Measurements from ENCODE around the gene AGFG2. TPM values are rescaled to one million over a fixed set of nuclear protein-coding genes. Genes with fewer than 3 reads are reported as not detected.
"Not testable (repeated sequence)": the region's sequence is repeated elsewhere in the genome, so short reads cannot be mapped to it uniquely, and the experiment has no call there.

Gene AGFG2
- total RNA-seq, 2 donors from 2014 or later = 33.0 to 94.9 TPM

DNA sequence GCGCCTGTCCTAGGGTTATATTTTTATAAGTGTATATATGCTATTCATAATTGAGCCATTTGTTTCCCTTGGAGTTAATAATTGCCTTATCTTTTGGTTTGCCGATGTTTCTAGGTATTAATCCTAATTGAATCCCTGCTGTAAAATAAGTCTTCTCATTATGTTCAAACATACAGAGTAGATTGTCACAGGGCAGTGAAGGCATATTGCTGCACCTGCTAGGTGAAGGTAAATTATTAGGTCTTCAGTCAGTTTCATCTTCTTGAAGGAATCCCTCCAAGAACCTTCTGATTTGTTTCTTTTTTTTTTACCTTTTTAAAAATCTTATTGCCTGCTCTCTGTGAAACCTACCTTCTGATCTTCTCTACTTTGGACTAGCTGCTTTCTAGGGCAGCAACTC lies 17.9 kb upstream of the AGFG2 start:
- Histone ChIP-seq H3K9me3 (no peaks in the 10 kb centered on the region), H3K4me1 (replicated peaks) (no peaks in the 10 kb centered on the region), H3K27me3 (replicated peaks; ENCODE audit: insufficient read depth) (no peaks in the 10 kb centered on the region), H3K27ac (no peak overlapping the region), H3K4me3 (no peak overlapping the region), H3K36me3 (no peaks in the 10 kb centered on the region)
- DNase-seq (ENCODE audit: low spot score) = no peak
- TF ChIP-seq POLR2A (IDR thresholded peaks at IDR 0.05) = no peak
- TF ChIP-seq, protein P1, sequence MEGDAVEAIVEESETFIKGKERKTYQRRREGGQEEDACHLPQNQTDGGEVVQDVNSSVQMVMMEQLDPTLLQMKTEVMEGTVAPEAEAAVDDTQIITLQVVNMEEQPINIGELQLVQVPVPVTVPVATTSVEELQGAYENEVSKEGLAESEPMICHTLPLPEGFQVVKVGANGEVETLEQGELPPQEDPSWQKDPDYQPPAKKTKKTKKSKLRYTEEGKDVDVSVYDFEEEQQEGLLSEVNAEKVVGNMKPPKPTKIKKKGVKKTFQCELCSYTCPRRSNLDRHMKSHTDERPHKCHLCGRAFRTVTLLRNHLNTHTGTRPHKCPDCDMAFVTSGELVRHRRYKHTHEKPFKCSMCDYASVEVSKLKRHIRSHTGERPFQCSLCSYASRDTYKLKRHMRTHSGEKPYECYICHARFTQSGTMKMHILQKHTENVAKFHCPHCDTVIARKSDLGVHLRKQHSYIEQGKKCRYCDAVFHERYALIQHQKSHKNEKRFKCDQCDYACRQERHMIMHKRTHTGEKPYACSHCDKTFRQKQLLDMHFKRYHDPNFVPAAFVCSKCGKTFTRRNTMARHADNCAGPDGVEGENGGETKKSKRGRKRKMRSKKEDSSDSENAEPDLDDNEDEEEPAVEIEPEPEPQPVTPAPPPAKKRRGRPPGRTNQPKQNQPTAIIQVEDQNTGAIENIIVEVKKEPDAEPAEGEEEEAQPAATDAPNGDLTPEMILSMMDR (IDR thresholded peaks at IDR 0.05) = no peak
- no peak for TF ChIP-seq POLR2AphosphoS5 (IDR thresholded peaks at IDR 0.05)
- 84% methylated on average over 2 of the region's 2 CpGs for WGBS
- intact Hi-C loops (cut with DNase I) = no loop called here

DNA sequence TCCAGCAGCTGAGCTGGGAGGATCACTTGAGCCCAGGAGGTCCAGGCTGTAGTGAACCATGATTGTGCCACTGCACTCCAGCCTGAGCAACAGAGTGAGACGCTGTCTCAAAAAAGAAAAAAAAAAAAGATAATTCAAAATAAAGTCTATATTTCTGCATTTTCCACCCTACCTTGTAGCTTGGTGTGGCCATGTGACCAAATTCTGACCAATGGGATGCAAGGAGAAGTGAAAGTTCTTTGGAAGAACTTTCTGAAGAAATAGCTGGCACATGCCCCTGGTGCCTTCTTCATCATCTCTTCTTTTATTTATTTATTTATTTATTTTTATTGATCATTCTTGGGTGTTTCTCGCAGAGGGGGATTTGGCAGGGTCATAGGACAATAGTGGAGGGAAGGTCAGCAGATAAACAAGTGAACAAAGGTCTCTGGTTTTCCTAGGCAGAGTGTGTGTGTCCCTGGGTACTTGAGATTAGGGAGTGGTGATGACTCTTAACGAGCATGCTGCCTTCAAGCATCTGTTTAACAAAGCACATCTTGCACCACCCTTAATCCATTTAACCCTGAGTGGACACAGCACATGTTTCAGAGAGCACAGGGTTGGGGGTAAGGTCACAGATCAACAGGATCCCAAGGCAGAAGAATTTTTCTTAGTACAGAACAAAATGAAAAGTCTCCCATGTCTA lies 17.0 kb upstream of the AGFG2 start:
- H3K27me3 ChIP-seq (replicated peaks; ENCODE audit: insufficient read depth); H3K4me3 ChIP-seq; DNase-seq (ENCODE audit: low spot score); H3K27ac ChIP-seq; H3K9me3 ChIP-seq; intact Hi-C loops (cut with DNase I); H3K4me1 ChIP-seq (replicated peaks); H3K36me3 ChIP-seq: not testable (repeated sequence)
- WGBS = 93% methylated on average over 2 of the region's 3 CpGs

DNA sequence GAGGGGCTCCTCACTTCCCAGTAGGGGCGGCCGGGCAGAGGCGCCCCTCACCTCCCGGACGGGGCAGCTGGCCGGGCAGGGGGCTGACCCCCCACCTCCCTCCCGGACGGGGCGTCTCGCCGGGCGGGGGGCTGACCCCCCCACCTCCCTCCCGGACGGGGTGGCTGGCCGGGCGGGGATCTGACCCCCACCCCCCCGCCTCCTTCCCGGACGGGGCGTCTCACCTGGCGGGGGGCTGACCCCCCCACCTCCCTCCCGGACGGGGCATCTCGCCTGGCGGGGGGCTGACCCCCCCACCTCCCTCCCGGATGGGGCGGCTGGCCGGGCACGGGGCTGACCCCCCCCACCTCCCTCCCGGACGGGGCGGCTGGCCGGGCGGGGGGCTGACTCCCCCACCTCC lies 15.8 kb upstream of the AGFG2 start:
- H3K9me3 ChIP-seq; DNase-seq (ENCODE audit: low spot score); H3K36me3 ChIP-seq; H3K4me3 ChIP-seq; intact Hi-C loops (cut with DNase I); H3K4me1 ChIP-seq (replicated peaks); H3K27ac ChIP-seq; H3K27me3 ChIP-seq (replicated peaks; ENCODE audit: insufficient read depth): not testable (repeated sequence)
- WGBS = no CpG with 5 or more reads among the region's 34 CpGs

DNA sequence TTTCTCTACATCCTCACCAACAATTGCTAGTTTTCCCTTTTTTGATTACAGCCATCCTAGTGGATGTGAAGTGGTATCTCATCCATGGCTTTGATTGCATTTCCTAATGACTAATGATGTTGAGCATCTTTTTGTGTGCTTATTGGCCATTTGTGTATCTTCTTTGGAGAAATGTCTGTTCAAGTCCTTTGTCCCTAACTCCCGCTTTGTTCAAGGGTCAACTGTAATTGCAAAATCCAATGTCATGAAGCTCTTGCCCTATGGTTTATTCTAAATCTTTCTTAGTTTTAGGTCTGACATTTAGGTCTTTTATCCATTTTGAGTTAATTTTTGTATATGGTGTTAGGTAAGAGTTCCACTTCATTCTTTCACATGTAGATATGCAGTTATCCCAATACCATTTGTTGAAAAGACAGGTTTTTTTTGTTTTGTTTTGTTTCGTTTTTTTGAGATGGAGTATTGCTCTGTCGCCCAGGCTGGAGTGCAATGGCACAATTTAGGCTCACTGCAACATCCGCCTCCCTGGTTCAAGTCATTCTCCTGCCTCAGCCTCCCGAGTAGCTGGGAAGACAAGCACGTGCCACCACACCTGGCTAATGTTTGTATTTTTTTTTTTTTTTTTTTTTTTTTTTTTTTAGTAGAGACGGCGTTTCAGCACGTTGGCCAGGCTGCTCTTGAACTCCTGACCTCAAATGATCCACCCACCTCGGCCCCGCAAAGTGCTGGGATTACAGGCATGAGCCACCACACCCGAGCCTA lies 10.7 kb upstream of the AGFG2 start:
- H3K36me3 ChIP-seq; H3K27ac ChIP-seq; H3K27me3 ChIP-seq (replicated peaks; ENCODE audit: insufficient read depth); intact Hi-C loops (cut with DNase I); H3K4me3 ChIP-seq; DNase-seq (ENCODE audit: low spot score); H3K9me3 ChIP-seq; H3K4me1 ChIP-seq (replicated peaks): not testable (repeated sequence)
- WGBS = 75% methylated on average over 12 of the region's 12 CpGs

DNA sequence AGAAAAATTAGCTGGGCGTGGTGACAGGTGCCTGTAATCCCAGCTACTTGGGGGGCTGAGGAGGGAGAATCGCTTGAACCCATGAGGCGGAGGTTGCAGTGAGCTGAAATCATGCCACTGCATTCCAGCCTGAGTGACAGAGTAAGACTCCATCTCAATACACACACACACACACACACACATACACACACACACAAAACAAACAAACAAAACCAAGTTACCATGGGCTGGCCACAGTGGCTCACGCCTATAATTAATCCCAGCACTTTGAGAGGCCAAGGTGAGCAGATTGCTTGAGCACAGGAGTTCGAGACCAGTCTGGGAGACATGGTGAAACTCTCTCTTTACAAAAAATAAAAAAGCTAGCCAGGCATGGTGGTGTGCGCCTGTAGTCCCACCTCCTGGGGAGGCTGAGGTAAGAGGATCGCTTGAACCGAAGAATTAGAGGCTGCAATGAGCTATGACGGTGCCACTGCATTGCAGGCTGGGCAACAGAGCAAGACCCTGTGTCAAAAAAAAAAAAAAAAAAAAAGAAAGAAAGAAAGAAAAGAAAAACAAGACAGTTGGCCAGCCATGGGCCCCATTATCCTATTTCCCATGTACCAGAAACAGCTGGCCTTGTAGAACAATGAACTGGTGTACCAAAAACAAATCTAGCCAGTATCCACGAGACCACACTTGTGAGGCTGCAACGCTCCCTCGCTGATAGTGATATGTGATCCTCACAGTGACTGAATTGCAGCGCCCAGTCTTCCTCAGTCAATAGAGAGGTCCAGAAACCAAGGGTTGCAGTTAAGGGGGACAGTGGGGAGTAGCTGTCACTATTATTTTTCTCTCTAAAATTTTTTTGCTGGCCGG lies 6.6 kb upstream of the AGFG2 start:
- Histone ChIP-seq H3K27ac (no peak overlapping the region), H3K9me3 (no peaks in the 10 kb centered on the region), H3K4me1 (replicated peaks) (no peaks in the 10 kb centered on the region), H3K36me3 (no peaks in the 10 kb centered on the region), H3K27me3 (replicated peaks; ENCODE audit: insufficient read depth) (no peaks in the 10 kb centered on the region), H3K4me3 (no peak overlapping the region)
- intact Hi-C loops (cut with DNase I) = no loop called here
- DNase-seq (ENCODE audit: low spot score) = no peak
- TF ChIP-seq POLR2A (IDR thresholded peaks at IDR 0.05) (no peak), POLR2AphosphoS5 (IDR thresholded peaks at IDR 0.05) (no peak)
- TF ChIP-seq, protein P1 (IDR thresholded peaks at IDR 0.05) = no peak
- WGBS = 83% methylated on average over 14 of the region's 14 CpGs

DNA sequence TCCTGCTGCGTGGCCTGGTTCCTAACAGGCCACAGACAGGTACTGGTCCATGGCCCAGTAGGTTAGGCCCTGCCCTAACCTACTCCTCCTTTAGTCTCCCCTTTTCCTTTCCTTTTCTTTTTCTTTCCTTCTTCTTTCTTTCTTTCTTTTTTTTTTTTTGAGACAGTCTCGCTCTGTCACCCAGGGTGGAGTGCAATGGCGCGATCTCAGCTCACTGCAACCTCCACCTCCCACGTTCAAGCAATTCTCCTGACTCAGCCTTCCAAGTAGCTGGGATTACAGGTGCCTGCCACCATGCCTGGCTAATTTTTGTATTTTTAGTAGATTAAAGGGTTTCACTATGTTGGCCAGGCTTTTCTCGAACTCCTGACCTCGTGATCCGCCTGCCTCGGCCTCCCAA lies 3.0 kb upstream of the AGFG2 start:
- H3K27ac ChIP-seq; H3K27me3 ChIP-seq (replicated peaks; ENCODE audit: insufficient read depth); H3K36me3 ChIP-seq; H3K9me3 ChIP-seq; DNase-seq (ENCODE audit: low spot score); H3K4me1 ChIP-seq (replicated peaks); H3K4me3 ChIP-seq: not testable (repeated sequence)
- 94% methylated on average over 9 of the region's 9 CpGs for WGBS
- intact Hi-C loops (cut with DNase I) = loop anchor here (5.0 kb wide), 1 partner anchor 46 kb away; no protein-coding TSS in a partner anchor

DNA sequence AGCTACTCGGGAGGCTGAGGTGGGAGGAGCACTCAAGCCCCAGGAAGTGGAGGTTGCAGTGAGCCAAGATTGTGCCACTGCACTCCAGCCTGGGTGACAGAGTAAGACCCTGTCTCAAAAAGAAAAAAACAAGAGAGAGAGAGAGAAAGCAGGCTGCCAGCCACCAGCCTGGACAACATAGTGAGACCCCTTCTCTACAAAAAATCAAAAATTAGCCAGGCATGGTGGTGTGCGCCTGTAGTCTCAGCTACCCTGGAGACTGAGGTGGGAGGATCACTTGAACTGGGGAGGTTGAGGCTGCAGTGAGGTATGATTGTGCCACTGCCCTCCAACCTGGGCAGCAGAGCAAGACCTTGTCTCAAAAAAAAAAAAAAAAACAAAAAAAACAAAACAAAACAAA lies 2.3 kb upstream of the AGFG2 start:
- H3K4me3 ChIP-seq; H3K36me3 ChIP-seq; H3K27ac ChIP-seq; DNase-seq (ENCODE audit: low spot score); H3K27me3 ChIP-seq (replicated peaks; ENCODE audit: insufficient read depth); H3K9me3 ChIP-seq; H3K4me1 ChIP-seq (replicated peaks): not testable (repeated sequence)
- WGBS = 89% methylated on average over 2 of the region's 2 CpGs
- intact Hi-C loops (cut with DNase I) = loop anchor here (5.0 kb wide), 1 partner anchor 46 kb away; no protein-coding TSS in a partner anchor

Measured in prostate gland (tissue), 2 donors.